GM19025 (cell line): ENCODE measurements around the gene GALC.

ENCODE experiments used
- ATAC-seq: cut with Tn5 transposase; IDR thresholded peaks from one replicate; pipeline ENCODE4 v1.9.1; 2021; ENCODE audit warnings: mild to moderate bottlenecking, low read depth, moderate library complexity; ENCODE audit not compliant: unreplicated experiment

GALC gene

GRCh38 chr14:87966816-87967215, 26.2 kb downstream of the GALC start:
- no peak for ATAC-seq

GRCh38 chr14:87961246-87961645, 31.7 kb downstream of the GALC start:
- no peak for ATAC-seq

- ATAC-seq: no peak
These were observed 32.8 kb downstream of the GALC start for GRCh38 chr14:87960013-87960787.

GRCh38 chr14:87955501-87955900, 37.5 kb downstream of the GALC start:
- no peak for ATAC-seq

- ATAC-seq: peak; percentile 76
These were observed 40.5 kb downstream of the GALC start for GRCh38 chr14:87952307-87953094.

GRCh38 chr14:87944987-87945604, 47.9 kb downstream of the GALC start:
- no peak for ATAC-seq

- ATAC-seq: no peak
These were observed 52.1 kb downstream of the GALC start for GRCh38 chr14:87940894-87941293.

- peak; percentile 91 for ATAC-seq
These were observed 52.6 kb downstream of the GALC start for GRCh38 chr14:87940382-87940781.

GRCh38 chr14:87935886-87936285, 57.1 kb downstream of the GALC start:
- ATAC-seq: no peak

- ATAC-seq: no peak
These were observed 57.7 kb downstream of the GALC start for GRCh38 chr14:87935081-87935828.

- no peak for ATAC-seq
These were observed 58.8 kb downstream of the GALC start for GRCh38 chr14:87934185-87934584.

GRCh38 chr14:87916886-87917275, 76.1 kb downstream of the GALC start:
- no peak for ATAC-seq

GRCh38 chr14:87916103-87916885, 76.7 kb downstream of the GALC start:
- no peak for ATAC-seq

- ATAC-seq: no peak
These were observed 84.4 kb downstream of the GALC start for GRCh38 chr14:87908550-87908949.

- ATAC-seq: no peak
These were observed 91.3 kb downstream of the GALC start for GRCh38 chr14:87901652-87902051.

GRCh38 chr14:87901236-87901635, 91.7 kb downstream of the GALC start:
- no peak for ATAC-seq

GRCh38 chr14:87899228-87899627, 93.8 kb downstream of the GALC start:
- ATAC-seq: no peak

GRCh38 chr14:87898301-87898700, 94.7 kb downstream of the GALC start:
- no peak for ATAC-seq

- ATAC-seq: no peak
These were observed 96.3 kb downstream of the GALC start for GRCh38 chr14:87896393-87897380.
